GM21367 (cell line): Measurements from ENCODE around the gene SLC35G4.
"Not testable (repeated sequence)": the region's sequence is repeated elsewhere in the genome, so short reads cannot be mapped to it uniquely, and the experiment has no call there.

ENCODE experiments used
- ATAC-seq: cut with Tn5 transposase; IDR thresholded peaks from one replicate; pipeline ENCODE4 v1.9.1; 2021; ENCODE audit not compliant: unreplicated experiment

The SLC35G4 gene

DNA sequence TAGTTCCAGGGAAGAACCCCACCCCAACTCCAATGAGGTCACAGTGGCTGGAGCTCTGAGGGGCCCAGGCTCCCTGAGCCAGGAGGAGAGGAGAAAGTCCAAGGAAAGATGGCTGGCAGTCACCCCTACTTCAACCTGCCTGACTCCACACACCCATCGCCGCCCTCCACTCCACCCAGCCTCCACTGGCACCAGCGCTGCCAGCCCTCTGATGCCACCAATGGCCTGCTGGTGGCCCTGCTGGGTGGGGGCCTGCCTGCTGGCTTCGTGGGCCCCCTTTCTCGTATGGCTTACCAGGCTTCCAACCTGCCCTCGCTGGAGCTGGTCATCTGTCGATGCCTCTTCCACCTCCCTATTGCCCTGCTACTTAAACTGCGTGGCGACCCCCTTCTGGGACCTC, at the start of gene SLC35G4:
Gene SLC35G4, plus strand, starts transcription at position 109 of the 400 bp plus-strand sequence. Its CDS starts 0 bp downstream, at position 109.
- not testable (repeated sequence) for ATAC-seq

DNA sequence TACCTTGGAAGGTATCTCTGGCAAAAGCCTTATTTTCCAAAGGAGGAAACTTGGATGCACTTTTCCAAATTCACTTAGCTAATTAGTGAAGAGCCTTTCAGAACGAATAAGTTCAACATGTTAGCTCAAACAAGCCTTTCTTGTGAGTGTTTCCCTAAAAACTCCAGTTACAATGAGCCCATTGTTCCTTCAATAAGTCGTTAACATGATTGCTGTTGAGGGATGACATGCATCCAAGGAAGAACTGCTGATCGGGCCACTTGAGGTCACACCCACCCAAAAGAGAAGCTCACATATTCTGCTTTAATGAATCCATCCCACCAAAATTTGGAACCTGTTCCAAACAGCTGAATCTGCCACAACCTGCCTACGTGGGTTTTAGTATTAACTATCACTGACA, 48.1 kb upstream of the SLC35G4 start:
- ATAC-seq: no peak

DNA sequence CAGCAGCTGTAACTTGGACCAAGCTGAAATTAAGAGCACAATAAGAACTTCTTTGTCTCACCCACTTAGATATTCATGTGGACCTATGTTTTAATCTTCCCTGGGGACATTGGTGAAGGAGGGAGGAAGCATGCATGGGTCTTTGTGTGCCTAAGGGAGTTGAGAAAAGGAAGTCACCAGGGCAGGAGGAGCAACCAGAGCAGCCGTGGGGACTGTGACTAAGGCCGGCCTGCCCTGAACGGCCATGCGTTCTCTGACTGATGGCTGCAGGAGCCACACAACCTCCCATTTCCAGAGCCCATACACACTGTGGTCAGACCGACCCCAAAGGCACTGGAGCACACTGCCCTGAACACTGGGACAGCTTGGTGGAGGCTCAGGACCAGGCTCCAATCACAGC, 43.7 kb upstream of the SLC35G4 start:
- ATAC-seq: no peak

DNA sequence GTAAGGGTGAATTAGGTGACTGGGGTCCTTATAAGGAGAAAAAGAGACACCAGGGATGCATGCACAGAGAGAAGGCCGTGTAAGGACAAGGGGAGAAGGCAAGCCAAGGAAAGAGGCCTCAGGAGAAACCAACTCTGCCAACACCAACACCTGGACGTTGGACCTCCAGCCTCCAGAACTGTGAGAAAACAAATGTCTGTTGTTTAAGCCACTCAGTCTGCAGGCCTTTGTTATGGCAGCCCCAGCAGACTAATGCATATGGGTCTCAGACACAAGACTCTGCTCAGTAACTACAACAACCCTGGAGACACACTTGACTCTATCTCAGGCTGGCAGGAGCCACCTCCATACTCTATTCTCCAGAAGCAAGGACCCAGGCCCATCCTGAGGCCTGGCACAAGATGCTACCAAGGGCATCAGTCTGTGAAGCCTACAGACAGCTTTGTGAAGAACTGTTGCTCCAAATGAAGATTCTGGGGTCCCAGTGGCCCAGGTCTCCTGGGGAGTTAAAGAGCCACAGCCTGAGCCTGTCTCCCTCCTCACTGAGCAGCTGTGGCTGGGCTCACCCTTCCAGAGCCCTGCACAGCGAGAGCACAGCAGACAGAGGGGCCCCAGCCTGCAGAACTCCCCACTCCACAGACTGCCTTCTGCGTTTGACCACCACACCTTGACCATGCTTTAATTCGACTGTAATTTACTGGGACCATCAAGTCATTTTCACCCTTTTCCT, 43.0 kb upstream of the SLC35G4 start:
- no peak for ATAC-seq

DNA sequence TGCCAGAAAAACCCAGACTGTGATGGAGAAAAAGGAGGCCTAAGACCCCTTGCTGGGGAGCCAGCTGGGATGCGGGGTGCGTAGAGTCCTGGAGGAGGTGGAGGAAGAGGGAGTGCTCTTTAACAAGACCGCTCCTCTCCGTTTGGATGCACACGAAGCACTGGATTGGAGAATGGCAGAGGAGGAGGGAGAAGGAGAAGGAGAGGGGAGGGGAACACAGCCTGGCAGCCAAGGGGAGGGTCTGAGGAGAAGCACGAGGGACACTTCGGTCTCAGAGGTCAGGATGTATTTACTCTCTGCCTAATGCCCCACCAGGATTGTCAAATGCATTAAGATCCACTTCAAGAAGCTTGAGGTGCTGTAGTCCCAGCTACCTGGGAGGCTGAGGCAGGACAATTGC, 42.0 kb upstream of the SLC35G4 start:
- no peak for ATAC-seq

DNA sequence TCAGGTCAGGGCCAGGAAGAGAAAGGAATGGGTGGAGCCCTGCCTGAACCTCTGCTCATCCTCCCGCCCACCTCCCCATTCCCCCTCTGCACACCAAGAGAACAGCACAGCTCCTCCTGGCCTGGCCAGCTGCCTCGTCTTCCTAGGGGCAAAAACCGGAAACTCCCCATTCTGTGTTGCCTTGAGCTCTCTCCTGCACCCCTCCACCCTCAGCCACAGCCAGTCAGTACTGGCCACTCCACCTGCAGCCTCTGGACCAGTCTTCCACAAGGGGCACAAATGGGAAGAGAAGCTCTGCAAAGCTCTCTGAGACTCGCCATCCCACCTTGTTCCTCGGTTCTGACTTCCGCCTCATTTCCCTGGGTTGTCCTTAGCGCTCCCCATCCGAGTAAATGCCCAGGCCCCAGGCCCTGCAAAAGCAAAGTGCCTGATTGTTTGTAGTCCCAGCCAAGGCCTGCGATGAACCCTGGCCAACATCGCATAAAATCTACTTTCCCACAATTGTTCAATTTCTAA, 39.3 kb upstream of the SLC35G4 start:
- no peak for ATAC-seq

DNA sequence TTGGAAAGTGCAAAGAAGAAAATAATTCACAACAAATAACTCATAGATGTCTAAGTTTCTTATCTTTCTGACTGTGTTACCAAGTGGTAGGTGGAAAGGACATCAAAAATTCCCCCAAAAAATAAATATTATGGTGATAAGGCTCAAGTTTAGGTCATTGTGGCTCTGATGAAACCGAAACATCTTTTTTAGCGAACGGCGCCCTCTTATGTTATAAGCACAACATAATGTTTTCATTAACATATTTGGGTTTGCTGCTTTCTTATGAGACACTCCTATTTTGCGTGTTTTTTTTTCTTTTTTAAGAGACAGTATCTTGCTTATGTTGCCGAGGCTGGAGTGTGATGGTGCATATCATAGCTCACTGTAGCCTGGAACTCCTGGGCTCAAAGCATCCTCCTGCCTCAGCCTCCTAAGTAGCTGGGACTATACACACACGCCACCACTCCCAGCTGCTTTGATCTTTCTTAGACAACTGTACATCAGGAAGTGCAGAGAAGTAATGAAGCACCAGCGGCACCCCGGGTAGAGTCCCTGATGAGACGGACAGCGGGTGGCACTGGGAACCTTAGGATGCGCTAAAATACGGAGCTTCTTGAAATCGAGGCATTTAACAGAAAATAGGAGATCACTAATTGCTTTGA, 38.5 kb upstream of the SLC35G4 start:
- ATAC-seq: no peak

DNA sequence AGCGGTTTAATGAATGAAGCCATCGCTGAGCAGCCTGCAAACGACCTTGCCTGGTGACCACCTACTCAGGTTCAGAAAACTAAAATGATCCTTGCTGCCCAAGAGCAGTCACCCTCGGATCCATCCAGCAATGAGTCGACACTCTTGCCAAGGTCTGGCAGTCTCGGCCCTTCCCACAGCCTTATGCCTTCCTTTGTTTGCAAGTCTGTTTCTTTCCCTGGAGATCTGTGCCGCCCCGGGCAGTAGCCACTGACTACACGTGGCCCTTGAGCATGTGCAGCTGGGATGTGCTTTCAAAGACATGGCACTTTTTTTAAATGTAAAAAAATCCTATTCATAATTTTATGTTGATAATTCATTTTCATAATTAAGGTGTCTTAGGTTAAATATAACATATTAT, 37.2 kb upstream of the SLC35G4 start:
- no peak for ATAC-seq

DNA sequence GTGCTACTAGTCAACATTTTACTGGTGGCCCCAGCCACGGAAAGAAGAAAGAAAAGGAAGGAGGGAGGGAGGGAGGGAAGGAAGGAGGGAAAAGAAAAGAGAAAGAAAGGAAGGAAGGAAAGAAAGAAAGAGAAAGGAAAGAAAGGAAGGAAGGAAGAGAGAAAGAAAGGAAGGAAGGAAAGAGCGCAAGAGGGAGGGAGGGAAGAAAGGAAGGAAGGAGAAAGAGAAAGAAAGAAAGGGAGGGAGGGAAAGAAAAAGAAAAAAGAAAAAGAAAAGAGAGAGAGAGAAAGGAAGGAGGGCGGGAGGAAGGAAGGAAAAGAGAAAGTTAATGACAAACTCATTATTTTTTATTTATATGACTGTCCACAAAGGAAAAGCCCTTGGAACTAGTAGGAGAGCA, 34.9 kb upstream of the SLC35G4 start:
- ATAC-seq: no peak

DNA sequence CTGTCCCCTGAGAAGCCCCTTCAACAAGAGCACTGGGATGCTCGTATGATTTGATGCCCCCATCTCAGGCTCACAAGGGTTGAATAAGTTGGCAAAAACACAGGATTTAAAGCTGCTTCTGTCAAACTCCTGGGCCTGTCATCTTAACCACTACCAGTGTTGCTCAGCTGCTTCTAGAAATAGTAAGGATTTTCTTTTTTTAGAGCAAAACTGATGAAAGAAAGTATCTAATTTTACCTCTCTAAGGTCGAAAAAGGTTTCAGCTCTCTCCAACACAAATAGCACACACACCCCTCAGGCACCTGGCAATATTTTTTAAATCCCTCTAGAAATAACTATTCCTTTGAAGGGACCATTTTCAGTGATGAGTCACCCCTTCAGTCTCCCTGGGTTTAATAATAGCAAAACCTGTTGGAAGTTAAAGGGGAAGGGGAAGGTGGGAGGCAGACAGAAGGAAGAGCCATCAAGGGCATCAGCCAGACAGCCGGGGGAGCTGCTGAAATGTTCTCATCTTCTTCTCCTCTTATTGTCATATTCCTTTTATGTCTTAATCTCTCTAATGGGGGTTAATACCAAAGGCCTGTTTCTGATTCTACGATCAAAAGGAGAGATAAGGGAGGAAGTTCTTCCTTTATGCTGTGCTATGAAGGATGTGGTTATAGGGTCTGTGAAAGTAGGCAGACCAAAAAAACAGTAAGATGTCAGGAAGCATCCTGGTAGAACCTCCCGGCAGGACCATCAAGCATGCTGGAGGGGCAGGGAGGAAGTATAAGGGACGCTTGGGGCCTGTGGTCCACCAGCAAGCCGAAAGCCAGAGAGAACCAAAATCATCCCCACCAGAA, 31.9 kb upstream of the SLC35G4 start:
- no peak for ATAC-seq

DNA sequence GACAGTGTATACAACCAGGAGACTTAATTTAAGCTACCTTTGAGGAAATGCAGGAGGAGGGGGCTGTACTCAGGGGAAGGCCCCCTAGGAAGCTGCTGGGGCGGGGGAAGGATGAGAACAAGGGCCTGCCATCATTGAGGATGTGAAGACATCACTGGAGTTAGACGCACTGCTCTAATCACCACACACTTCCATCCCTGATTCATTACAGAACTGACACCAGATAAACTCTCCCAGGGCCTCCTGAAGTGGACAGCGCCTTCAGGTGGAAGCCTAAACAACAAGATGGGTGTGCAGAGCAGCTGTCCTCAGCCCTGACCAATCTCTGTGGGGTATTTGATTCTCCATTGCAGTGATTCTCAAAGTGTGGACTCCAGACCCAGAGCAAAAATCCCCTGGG, 30.6 kb upstream of the SLC35G4 start:
- no peak for ATAC-seq

DNA sequence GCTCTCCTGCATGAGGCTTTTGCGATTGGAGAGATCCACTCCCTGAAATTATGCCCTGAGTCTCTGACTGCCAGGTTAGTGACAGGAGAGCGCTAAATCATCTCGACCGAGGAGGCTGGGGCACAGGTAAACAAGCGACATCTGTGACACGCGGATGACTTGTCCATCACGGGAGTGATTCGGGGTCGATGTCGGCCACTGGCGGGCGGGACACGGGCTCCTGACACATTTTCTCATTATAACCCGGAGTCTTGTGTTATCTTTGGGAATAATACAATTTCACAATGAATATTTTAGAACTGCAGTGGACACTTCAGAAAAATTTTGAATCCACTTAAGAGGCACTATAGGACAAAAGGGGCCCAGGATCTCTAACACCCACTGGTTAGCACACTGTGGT, 29.5 kb upstream of the SLC35G4 start:
- no peak for ATAC-seq

DNA sequence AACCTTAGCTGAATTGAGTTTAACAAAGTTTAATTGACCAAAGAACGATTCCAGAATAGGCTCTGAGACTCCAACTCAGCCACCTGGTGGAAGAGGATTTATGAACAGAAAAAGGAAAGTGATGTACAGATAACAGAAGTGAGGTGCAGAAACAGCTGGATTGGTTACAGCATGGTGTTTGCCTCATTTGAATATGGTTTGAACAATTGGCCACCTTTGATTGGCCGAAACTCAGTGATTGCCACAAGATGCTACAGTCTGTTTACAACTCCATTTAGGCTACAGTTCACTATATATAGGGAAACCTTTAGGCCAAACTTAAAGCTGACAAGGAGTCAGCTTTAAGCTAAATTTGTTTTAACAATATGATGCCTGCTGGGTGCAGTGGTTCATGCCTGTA, 28.1 kb upstream of the SLC35G4 start:
- ATAC-seq: no peak

DNA sequence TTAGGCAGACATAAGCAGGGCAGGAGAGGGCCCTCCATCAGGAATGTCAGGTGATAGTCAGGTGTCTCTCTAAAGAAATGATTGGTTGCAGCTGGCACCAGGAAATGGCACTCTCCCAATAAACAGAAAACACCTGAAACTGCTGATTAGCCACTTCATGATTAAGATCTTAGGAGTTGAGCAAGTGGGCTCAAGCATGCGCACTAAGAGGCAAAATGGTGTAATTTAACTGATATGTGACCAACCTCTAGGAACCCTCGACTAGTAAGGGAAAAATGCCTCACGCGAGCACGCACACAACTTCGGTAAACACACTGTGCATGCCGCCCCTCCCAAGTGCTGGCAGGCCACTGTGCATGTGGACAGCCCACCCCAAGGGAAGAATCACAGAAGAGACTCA, 23.8 kb upstream of the SLC35G4 start:
- no peak for ATAC-seq

DNA sequence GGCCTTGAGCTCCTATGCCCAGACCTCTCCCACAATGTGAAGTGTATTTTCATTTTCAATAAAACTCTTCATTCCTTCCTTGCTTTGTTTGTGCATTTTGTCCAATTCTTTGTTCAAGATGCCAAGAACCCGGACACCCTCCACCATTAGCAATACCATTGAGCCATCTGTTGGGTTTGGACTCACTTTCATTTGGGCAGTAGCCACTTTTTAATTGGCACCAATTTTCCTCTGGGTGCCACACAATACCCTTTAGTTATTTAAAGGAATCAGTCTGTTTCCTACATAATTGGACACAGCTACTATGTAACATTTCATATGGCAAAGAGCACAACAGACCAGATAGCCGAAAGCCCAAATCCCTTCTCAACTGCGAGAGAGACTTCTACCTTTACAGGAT, 22.5 kb upstream of the SLC35G4 start:
- ATAC-seq: no peak

DNA sequence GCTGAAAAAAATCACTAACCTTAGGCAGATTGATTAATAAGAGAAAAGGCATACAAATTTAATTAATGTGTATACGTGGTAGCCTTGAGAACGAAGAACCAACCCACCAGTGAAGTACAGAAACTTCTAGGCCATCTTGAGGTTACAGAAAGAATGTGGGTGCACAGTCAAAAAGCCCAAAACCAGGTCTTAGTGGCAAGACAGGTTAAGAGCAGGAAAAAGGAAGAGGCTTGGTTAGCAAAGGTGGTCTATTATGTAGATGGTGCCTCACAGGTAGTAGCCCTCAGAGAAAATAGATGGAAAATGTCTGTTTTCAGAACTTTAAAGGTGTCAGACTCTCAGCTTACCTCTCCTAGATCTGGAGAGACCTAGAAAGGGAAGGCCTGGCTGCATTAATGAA, 22.0 kb upstream of the SLC35G4 start:
- ATAC-seq: no peak

DNA sequence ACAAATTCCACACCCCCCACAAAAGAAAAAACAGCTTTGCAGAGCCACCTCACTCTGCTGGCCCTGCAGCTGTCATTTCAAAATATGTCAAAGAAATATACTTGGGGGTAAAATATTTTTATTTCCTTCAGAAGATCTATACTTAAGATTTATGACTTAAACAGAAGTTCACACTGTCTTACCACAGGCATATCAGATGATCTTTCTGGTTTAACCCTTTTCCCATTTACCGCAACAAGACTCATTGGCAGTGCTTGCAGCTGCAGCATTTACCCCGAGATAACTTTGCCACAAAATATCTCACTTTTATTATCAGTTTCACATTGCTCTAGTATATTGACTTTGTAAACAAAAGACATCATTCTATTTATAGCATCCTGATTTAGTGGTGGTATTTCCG, 21.6 kb upstream of the SLC35G4 start:
- no peak for ATAC-seq

DNA sequence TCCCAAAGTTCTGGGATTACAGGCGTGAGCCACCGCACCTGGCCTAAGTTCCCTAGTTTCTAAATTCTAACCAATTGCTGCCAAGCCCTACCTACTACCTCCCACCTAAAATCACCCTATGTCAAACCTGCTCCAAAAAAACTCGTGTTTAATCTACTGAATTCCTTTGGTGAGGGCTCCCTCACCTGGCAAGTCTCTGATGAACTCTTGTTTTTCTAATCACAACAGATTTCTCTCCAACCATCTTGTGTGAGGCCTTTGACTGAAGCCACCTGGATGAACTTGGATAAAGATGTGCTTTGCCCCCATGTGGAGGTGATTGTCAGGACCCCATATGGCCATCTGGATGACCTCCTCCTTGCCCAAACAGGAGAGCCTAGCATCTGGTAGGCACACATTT, 17.4 kb upstream of the SLC35G4 start:
- no peak for ATAC-seq

DNA sequence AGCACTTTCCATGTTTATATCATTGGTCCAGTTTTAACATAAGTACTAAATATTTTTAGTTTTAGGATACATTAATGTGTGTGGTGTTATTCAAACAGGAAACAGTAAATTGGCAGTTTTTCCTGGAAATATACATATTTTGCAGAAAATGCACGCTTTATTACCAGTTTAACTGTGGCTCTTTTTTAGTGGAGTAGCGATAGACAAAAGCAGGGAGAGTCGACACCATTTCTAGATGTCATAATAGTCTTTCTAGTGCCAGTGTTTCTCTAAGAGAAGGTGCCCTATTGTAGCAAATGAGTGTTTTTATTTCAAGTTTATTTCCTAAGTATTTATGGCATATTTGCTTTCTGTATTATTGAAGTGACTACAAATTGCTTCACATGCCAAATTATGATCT, 9.1 kb upstream of the SLC35G4 start:
- ATAC-seq: no peak

DNA sequence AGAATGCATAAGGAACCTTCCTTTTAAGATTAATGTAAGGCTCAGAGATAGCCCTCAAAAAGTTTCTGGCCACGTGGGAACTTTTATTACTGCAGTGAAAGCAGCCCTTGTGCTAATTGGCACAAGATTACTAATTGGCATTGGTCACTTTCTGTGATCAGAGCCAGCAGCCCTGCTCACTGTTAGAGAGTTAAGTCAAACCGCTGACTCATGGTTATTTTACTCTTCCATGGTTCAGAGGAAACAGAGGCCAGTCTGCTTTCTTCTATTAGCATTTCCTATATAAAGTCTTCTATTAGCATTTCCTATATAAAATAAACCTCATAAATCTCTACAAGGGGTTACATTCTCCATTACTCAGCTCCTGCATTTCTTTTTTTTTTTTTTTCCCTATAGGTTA, 1.5 kb upstream of the SLC35G4 start:
- ATAC-seq: no peak

DNA sequence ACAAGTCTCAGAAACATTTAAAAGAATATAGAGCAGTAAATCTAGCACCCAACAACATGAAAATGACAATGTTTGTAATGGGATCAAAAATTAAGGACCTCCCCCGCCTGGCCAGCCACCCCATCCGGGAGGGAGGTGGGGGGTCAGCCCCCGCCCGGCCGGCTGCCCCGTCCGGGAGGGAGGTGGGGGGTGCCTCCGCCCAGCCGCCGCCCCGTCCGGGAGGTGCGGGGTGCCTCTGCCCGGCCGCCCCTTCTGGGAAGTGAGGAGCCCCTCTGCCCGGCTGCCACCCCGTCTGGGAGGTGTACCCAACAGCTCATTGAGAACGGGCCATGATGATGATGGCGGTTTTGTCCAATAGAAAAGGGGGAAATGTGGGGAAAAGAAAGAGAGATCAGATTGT, 778 bp upstream of the SLC35G4 start:
- not testable (repeated sequence) for ATAC-seq

DNA sequence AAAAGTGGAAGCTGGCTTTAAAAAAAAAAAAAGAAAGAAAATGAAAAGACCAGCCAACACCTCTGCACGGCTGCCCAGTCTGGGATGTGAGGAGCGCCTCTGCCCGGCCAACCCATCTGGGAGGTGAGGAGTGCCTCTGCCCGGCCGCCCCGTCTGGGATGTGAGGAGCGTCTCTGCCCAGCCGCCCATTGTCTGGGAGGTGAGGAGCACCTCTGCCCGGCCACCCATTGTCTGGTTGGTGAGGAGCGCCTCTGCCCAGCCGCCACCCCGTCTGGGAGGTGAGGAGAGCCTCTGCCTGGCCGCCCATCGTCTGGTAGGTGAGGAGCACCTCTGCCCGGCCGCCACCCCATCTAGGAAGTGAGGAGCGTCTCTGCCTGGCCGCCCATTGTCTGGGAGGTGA, 3.7 kb downstream of the SLC35G4 start:
- ATAC-seq: not testable (repeated sequence)
